GM21360 (cell line): Measurements from ENCODE around the gene MTMR11.
"Not testable (repeated sequence)": the region's sequence is repeated elsewhere in the genome, so short reads cannot be mapped to it uniquely, and the experiment has no call there.

Experiments
- ATAC-seq: cut with Tn5 transposase; IDR thresholded peaks from one replicate; pipeline ENCODE4 v1.9.1; 2021; ENCODE audit warnings: mild to moderate bottlenecking, moderate library complexity; ENCODE audit not compliant: unreplicated experiment

The MTMR11 gene, protein sequence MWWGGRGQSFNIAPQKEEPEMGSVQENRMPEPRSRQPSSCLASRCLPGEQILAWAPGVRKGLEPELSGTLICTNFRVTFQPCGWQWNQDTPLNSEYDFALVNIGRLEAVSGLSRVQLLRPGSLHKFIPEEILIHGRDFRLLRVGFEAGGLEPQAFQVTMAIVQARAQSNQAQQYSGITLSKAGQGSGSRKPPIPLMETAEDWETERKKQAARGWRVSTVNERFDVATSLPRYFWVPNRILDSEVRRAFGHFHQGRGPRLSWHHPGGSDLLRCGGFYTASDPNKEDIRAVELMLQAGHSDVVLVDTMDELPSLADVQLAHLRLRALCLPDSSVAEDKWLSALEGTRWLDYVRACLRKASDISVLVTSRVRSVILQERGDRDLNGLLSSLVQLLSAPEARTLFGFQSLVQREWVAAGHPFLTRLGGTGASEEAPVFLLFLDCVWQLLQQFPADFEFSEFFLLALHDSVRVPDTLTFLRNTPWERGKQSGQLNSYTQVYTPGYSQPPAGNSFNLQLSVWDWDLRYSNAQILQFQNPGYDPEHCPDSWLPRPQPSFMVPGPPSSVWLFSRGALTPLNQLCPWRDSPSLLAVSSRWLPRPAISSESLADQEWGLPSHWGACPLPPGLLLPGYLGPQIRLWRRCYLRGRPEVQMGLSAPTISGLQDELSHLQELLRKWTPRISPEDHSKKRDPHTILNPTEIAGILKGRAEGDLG

DNA sequence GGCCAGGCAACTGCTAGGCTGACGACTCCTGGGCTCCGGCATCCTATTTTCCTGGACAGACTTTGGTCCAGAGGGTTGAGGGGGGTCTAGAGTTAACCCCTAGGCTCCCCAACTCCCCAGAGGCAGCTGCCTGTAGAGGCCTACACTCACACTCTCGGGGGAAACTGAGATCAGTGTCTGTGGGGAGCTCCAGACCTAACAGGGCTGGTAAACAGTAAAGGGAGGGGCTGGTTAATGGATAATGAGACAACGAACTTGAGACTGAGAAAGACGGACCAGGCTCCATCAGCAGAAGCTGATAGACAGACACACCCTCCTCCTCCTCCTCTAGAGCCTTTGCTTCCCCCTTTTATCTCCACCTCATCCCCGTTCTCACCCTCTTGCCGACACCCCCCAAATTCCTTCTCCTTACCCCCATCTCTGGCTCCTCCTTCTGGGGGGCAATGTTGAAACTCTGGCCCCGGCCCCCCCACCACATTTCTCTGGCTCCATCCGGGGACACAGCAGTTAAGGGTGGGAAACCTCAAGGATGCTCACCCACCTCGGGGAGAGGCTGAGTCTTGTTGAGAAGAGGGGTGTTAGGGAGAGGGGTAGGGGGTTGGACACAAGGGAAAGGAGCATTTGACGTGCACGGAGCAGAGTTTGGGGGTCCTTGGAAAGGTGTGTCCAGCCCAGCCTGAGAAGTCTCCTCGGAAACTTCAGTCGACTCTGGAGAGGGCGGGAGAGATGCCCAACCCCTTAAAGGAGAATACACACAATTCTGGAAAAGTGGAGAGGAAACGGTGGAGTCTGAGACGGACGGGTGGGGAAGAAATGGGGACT, at the start of gene MTMR11:
Gene MTMR11 (minus strand): TSS at position 710 of the 822 bp plus-strand sequence. CDS start 232 bp downstream, at position 478.
- ATAC-seq = no peak

GRCh38 chr1:149979972-149980540, 43.4 kb upstream of the MTMR11 start:
- no peak for ATAC-seq

DNA sequence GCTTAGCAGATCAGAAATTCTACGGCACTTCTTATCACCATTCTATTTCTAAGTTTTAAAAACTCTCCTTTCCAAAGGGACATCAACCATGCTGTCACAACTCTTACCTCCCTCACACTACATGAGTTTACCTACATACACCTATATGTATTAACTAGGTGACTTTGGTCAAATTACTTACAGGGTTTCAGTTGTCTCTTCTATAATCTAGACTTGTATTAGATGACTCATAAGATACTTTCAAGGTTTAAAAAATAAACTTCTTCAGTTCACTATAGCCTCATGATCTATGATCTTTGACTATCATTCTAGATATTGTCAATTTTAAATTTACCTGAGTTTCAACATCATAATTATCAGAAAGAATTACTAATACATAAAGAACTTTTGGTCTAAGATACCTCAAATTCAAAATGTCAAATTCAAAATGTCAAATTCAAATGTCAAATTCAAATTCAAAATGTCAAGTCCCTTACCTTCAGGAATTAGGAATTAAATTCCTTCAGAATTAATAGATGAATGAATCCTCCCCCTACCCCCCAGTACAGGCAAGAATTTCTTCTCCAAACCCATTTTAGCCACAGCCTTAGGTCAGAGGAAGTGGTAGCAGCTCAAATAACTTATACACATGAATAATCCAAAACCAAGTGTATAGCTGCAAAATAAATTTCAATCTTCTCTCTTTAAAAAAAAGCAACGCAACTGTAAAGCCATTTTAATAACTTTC, 42.7 kb upstream of the MTMR11 start:
- no peak for ATAC-seq

GRCh38 chr1:149978547-149979023, 41.9 kb upstream of the MTMR11 start:
- no peak for ATAC-seq

GRCh38 chr1:149977345-149977744, 40.7 kb upstream of the MTMR11 start:
- ATAC-seq = no peak

- no peak for ATAC-seq
These were observed 35.9 kb upstream of the MTMR11 start for GRCh38 chr1:149972547-149972946.

DNA sequence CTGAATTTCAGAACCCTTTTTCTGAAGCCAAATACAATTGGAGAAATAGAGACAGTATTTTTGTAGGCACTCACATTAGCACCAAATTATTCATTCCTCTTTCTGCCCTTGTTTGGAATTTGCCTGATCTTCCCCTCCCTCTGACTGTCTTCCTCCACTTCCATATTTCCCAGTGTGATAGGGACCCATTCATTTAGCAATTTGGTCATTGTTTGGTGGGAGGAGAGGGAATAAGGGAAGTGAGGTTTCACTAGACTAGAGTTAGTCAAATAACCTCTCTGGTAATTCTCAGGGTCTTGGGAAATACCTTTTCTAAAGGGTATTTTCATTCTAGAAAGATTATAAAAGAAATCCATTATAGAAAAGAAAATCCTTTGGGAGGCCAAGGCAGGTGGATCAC, 31.0 kb upstream of the MTMR11 start:
- no peak for ATAC-seq

DNA sequence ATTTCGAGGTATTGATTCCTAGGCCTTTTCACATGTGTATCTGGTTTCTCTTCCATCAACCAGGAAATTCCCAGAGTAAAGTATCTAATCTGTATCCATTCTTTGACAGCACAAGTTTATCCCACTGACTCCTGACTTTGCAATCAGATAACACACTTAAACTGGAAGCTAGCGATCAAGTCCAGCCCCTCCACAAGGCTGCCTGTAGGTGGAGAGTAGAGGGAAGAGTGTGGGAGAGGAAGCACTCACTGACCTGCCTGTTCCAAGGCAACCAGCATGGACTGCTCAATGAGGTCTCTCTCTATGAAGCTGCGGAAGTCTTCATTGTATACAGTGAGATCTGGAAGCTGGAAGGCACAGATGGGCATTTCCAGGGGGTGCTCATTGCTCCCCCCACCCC, 30.4 kb upstream of the MTMR11 start:
- ATAC-seq = no peak

GRCh38 chr1:149966405-149966804, 29.7 kb upstream of the MTMR11 start:
- no peak for ATAC-seq

DNA sequence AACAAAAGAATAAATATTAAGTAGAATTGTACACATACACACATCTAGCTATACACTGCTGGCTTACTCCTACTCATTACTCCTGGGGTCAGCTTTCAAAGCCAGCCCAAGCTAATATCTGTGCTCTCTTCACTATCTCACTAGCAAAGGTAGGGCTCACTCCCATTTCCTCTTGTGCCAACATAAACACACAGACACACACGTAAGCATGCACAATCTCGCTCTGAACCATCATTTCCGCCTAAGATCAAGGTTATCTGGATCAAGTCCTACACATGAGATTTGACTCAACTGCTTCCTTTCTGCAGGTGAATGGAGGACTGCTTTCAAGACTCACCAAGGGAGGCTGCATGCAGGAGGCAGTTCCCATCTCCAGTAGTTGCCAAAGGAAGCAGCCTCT, 28.8 kb upstream of the MTMR11 start:
- ATAC-seq = no peak

DNA sequence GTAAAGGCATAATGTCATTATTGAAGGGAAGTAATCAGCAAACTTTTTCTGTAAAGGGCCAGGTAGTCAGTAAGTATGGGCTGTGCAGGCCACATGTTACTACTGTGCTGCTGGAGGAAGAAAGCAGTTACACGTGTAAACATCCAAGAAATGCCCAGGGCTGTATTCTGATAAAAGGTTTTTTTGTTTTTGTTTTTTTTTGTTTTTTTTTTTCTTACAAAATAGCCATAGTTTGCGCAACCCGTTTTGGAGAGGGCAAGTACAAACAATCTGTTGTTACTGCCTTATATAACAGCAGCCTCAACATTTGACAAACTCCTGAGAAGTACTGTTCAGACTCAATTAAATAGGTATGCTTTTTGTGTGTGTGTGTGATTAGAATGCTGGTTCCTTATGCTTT, 26.7 kb upstream of the MTMR11 start:
- ATAC-seq = no peak

- ATAC-seq = no peak
These were observed 26.1 kb upstream of the MTMR11 start for GRCh38 chr1:149962736-149963135.

GRCh38 chr1:149962039-149962647, 25.5 kb upstream of the MTMR11 start:
- no peak for ATAC-seq

- not testable (repeated sequence) for ATAC-seq
These were observed 20.9 kb upstream of the MTMR11 start for GRCh38 chr1:149957548-149957947.

DNA sequence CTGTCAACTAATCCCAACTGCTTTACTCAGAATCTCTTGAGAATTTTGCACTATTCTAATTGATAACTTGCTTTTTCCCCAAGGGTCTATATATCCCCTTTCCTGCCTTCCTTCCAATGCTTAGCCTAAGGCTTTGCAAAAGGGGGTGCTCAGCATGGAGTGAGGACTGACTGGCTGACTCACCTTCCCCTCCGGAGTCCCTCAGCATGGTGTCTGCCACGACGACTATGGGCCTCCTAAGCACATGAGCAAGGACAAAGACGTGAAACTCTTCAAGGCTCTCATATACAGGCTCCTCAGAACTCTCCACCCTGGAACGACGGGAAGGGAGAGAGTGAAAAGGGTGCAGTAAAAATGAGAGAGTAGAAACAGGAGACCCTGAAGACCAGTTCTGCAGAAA, 13.2 kb upstream of the MTMR11 start:
- no peak for ATAC-seq

GRCh38 chr1:149945206-149945605, 8.5 kb upstream of the MTMR11 start:
- no peak for ATAC-seq

DNA sequence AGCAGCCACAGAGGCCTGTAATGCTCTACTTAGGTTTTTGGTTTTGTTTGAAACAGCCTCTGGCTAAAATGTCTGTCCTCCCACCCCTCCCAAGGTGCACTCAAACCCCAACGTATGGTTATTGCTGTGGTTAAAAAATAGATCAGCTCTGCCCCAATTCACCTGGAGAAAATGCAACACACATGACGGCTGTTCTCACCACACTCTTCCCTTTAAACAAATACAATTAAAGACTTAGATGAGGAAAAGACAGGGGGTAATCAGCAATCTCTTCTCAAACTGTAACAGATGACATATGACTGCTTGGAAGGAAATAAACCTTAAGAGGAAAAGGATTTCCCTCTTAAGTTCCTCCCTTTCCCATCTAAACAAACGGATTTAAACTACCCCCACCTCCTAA, 6.2 kb upstream of the MTMR11 start:
- ATAC-seq = no peak

- ATAC-seq = no peak
These were observed 5.5 kb upstream of the MTMR11 start for GRCh38 chr1:149942207-149942606.

DNA sequence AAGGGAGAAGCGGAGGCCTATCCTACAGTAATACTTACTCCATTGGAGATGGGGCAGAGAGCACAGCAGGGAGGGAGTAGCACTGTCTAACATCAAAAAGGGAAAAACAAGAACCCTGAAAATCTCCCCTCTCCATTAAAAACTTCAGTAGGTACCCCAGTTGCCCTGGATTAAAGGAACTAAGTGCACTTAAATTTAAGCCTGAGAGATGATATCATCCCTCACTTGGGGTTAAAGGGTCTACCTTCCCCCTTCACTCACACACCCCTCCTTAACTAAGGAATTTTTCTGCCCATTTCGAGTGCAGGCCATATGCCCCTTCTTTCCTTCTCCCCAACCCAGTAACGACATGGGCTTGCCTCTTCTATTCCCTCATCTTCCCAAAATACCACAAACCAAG, 3.7 kb upstream of the MTMR11 start:
- ATAC-seq = no peak

GRCh38 chr1:149938668-149939003, 2.0 kb upstream of the MTMR11 start:
- ATAC-seq = not testable (repeated sequence)
